IPS-18c (cell line): ENCODE results near the gene TSC22D1.
"Not testable (repeated sequence)": the region's sequence is repeated elsewhere in the genome, so short reads cannot be mapped to it uniquely, and the experiment has no call there.

Source experiments
- H3K4me3 ChIP-seq: 2 replicates; pipeline ENCODE4 v1.7.0; 2013; ENCODE audit warnings: low read depth, mild to moderate bottlenecking, low read length, moderate library complexity; ENCODE audit not compliant: insufficient read depth
- H3K9me3 ChIP-seq: one replicate; pipeline ENCODE4 v1.6.1; 2013; ENCODE audit warnings: mild to moderate bottlenecking, low read length, moderate library complexity; ENCODE audit not compliant: control insufficient read depth, insufficient read depth

TSC22D1 gene

DNA sequence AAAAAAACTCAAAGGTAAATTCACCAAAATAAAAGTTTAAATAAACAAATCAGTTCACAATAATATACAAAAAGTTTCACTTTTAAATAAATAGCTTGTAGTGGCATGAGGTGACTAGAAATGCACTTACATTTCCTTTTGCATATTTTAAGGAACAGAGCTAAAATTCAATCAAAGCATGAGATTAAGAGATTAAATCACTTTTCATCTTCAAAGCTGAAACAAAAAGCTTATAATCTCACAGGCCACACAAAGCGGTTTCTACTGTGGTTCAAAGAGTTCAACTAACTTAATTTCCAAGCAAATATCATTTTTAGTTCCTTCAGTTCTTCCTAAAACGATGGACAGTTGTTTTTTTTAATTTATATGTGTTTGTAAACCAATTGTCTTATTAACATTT lies 38.9 kb downstream of the TSC22D1 start:
- Histone ChIP-seq H3K4me3 (no peak overlapping the region), H3K9me3 (no peaks in the 10 kb centered on the region)

GRCh38 chr13:44523146-44524015 lies 52.7 kb downstream of the TSC22D1 start:
- no peak overlapping the region for H3K4me3 ChIP-seq
- H3K9me3 ChIP-seq = no peaks in the 10 kb centered on the region

DNA sequence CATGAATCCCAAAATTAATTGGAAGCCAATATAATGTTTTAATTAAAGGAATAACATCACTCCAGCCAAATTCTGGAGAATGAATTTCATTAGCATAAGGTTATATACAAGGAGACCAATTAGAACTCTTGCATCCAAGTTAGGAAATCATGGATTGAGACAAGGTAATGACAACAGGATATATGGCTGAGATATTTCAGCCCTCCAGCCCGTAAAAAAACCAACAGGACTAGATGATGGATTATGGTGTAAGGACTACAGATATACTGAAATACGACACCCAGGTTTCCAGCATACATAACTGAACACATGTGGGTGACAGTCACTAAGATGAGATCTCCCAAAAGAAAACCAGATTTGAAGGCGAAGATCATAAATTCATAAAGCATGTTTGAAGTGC lies 56.5 kb downstream of the TSC22D1 start:
- no peaks in the 10 kb centered on the region for H3K9me3 ChIP-seq
- no peak overlapping the region for H3K4me3 ChIP-seq

DNA sequence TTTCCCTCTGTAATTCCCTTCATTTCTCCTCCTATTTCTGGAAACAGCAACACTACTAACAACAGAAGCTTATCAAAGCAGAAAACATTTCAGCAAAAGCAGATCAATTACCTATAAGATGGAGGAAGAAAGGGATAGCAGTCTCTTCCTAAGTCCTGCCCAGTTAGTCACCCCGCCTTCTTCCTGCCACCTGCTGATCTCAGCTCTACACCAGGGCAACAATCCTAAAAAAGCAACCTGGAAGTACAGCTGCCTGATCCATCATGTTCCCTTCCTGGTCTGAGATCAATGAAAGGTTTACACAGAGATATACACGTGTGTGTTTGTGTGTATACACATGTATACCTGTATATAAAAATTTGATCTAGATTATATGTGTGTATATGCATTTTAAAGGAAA lies 59.4 kb downstream of the TSC22D1 start:
- H3K4me3 ChIP-seq = no peak overlapping the region
- no peaks in the 10 kb centered on the region for H3K9me3 ChIP-seq

GRCh38 chr13:44514278-44514677 lies 61.9 kb downstream of the TSC22D1 start:
- Histone ChIP-seq H3K9me3 (no peaks in the 10 kb centered on the region), H3K4me3 (no peak overlapping the region)

GRCh38 chr13:44509853-44510252 lies 66.3 kb downstream of the TSC22D1 start:
- H3K9me3 ChIP-seq, H3K4me3 ChIP-seq: not testable (repeated sequence)

- Histone ChIP-seq H3K9me3 (no peaks in the 10 kb centered on the region), H3K4me3 (no peak overlapping the region)
Observed at GRCh38 chr13:44508562-44509077, 67.5 kb downstream of the TSC22D1 start.

DNA sequence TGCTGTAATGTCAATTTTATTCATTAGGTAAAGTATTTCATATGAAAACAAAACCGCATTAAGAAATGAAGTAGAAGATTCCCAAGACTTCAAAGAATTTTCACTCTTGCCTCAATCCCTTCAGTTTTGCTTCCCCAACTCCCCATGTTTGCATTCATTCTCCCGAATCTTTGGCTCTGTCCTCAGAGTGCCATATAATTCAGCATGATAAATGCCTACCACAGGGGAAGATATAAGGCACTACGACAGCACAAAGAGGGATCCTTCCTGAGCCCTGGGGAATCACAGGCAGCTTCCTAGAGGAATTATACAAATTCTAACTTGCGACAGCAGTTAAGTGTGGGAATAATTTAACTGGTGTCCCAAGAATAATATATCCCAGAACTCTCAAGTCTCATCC lies 68.5 kb downstream of the TSC22D1 start:
- H3K9me3 ChIP-seq = no peaks in the 10 kb centered on the region
- no peak overlapping the region for H3K4me3 ChIP-seq

DNA sequence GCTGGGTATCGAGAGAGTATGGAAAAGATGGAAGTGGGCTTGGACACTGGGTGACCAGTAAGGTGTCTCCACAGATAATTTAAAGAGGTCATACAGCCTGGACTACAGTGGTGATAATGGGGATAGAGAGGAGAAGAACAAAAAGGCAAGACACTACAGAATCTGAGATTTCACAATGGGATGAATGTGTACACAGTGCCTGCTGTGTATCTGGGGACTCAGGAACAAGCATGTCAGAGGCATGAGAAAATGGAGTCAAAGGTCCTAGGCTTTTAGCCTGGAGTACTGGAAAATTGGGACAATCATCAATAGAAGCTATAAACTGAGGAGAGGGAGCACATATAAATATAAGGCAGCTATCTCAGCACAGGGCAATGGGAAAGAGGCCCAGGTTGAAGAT lies 69.4 kb downstream of the TSC22D1 start:
- Histone ChIP-seq H3K9me3 (no peaks in the 10 kb centered on the region), H3K4me3 (no peak overlapping the region)

GRCh38 chr13:44506251-44506650 lies 69.9 kb downstream of the TSC22D1 start:
- H3K4me3 ChIP-seq = no peak overlapping the region
- no peaks in the 10 kb centered on the region for H3K9me3 ChIP-seq

DNA sequence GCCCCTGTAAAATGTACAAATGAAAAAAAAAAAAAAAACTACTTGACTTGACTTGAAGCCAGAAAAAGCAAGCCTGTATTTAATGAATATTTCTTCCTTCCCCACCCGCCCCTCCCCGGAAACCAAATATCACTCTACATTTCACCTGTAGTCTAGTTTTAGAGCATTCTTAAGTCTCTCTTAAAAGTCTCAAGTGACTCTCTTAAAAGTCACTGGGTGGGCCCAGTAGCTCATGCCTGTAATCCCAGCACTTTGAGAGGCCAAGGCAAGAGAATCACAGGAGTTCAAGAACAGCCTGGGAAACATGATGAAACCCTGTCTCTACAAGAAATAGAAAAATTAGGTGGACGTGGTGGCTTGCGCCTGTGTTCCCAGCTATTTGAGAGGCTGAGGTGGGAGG lies 72.0 kb downstream of the TSC22D1 start:
- H3K9me3 ChIP-seq = no peaks in the 10 kb centered on the region

GRCh38 chr13:44498969-44499368 lies 77.2 kb downstream of the TSC22D1 start:
- Histone ChIP-seq H3K4me3 (no peak overlapping the region), H3K9me3 (no peaks in the 10 kb centered on the region)

More for the DNA sequence above, 72.0 kb downstream of the TSC22D1 start:
- no peak overlapping the region for H3K4me3 ChIP-seq

DNA sequence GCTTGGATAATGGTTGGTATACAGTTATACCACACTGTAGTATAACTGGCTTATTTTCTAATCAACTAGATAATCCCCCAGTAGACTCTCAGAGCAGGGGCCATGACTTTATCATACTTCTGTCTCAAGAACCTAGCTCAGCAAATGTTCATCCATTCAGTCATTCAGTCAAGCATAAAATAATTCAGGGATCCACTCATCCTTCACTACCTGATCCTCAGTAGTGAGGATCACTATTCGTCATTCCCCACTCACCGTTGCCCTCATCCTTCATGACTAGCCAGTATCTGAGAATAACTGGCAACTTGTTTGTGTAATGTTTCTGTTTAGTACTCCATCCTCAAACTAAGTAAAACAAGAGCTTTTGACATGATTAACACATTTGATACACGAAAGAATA lies 77.6 kb downstream of the TSC22D1 start:
- Histone ChIP-seq H3K9me3 (no peaks in the 10 kb centered on the region), H3K4me3 (no peak overlapping the region)

DNA sequence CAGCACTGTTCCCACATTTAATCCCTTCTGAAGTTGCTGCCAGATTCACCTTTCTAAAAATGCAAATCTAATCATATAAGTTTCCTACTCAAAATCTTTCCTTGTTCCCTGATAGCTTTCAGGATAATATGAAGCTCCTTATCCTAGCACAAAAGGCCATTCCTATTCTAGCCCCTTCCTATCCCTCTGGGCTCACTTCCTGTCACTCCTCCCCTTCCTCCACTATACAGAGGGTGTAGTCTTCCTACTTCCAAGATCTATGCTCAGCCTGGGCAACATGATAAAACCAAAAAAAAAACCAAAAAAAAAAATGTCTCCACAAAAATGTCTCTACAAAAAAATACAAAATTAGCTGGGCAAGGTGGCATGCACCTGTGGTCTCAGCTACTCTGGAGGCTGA lies 78.3 kb downstream of the TSC22D1 start:
- Histone ChIP-seq H3K9me3 (no peaks in the 10 kb centered on the region), H3K4me3 (no peak overlapping the region)

- no peaks in the 10 kb centered on the region for H3K9me3 ChIP-seq
- H3K4me3 ChIP-seq = no peak overlapping the region
Observed at GRCh38 chr13:44493213-44493812, 82.8 kb downstream of the TSC22D1 start.

- no peak overlapping the region for H3K4me3 ChIP-seq
- H3K9me3 ChIP-seq = no peaks in the 10 kb centered on the region
Observed at GRCh38 chr13:44489751-44490150, 86.4 kb downstream of the TSC22D1 start.

- H3K9me3 ChIP-seq = no peaks in the 10 kb centered on the region
- H3K4me3 ChIP-seq = no peak overlapping the region
Observed at GRCh38 chr13:44487989-44488388, 88.1 kb downstream of the TSC22D1 start.

- H3K9me3 ChIP-seq = no peaks in the 10 kb centered on the region
- no peak overlapping the region for H3K4me3 ChIP-seq
Observed at GRCh38 chr13:44484562-44485138, 91.5 kb downstream of the TSC22D1 start.
